HepG2 (cell line): ENCODE measurements around the gene ZNF618. TPM values are rescaled to one million over a fixed set of nuclear protein-coding genes. Genes with fewer than 3 reads are reported as not detected.

ENCODE experiments used
- DR1 ChIP-seq: sonication (generic); formaldehyde crosslinking; IDR thresholded peaks from 2 replicates; pipeline ENCODE4 v1.8.0; 2021; ENCODE audit warnings: mild to moderate bottlenecking, missing genetic modification reagents, inconsistent platforms
- ETV6 ChIP-seq: sonication (generic); formaldehyde crosslinking; conservative IDR thresholded peaks from 2 replicates; pipeline ENCODE4 v1.4.0; 2020; ENCODE audit warnings: missing genetic modification reagents
- HOMEZ ChIP-seq: IDR thresholded peaks from 2 replicates; pipeline ENCODE4 v1.6.1; 2016; ENCODE audit warnings: low read depth
- MTA3 ChIP-seq: sonication (generic); formaldehyde crosslinking; IDR thresholded peaks from 2 replicates; pipeline ENCODE4 v1.4.0; 2020; ENCODE audit warnings: missing genetic modification reagents
- PITX1 ChIP-seq: sonication (generic); formaldehyde crosslinking; IDR thresholded peaks from 2 replicates; pipeline ENCODE4 v1.5.1; 2020; ENCODE audit warnings: mild to moderate bottlenecking, missing genetic modification reagents
- PRDM15 ChIP-seq: sonication (generic); formaldehyde crosslinking; IDR thresholded peaks from 2 replicates; pipeline ENCODE4 v1.4.0; 2020; ENCODE audit warnings: missing genetic modification reagents
- RNF2 ChIP-seq: fragments of 450-650 bp; conservative IDR thresholded peaks from 2 replicates; pipeline ENCODE4 v1.6.1; 2016; ENCODE audit warnings: low read depth
- SKI ChIP-seq: fragments of 450-650 bp; IDR thresholded peaks from one replicate; pipeline ENCODE4 v1.6.1; 2018; ENCODE audit warnings: mild to moderate bottlenecking; ENCODE audit not compliant: partially characterized antibody
- SMAD1 ChIP-seq: sonication (generic); formaldehyde crosslinking; IDR thresholded peaks from 2 replicates; pipeline ENCODE4 v1.4.0; 2020; ENCODE audit warnings: missing genetic modification reagents, low read depth, mild to moderate bottlenecking, borderline replicate concordance
- SRSF9 ChIP-seq: fragments of 200-400 bp; formaldehyde crosslinking; IDR thresholded peaks from 2 replicates; pipeline ENCODE4 v1.6.1; 2018; ENCODE audit warnings: borderline replicate concordance, mild to moderate bottlenecking, low read depth, low read length; ENCODE audit not compliant: insufficient read depth, poor library complexity, severe bottlenecking
- SUZ12 ChIP-seq: fragments of 150-350 bp; IDR thresholded peaks from 2 replicates; pipeline ENCODE4 v1.6.1; 2014; ENCODE audit warnings: low read depth, low read length
- U2AF1 ChIP-seq: fragments of 200-400 bp; formaldehyde crosslinking; optimal IDR thresholded peaks from 2 replicates; pipeline ENCODE3; 2017; ENCODE audit warnings: mild to moderate bottlenecking, low read depth, low read length
- ZBTB3 ChIP-seq: sonication (generic); formaldehyde crosslinking; IDR thresholded peaks from 2 replicates; pipeline ENCODE4 v1.4.0; 2020; ENCODE audit warnings: low read depth, mild to moderate bottlenecking, moderate library complexity, missing genetic modification reagents, borderline replicate concordance
- ZNF33A ChIP-seq: sonication (generic); formaldehyde crosslinking; IDR thresholded peaks from 2 replicates; pipeline ENCODE4 v1.5.1; 2020; ENCODE audit warnings: missing genetic modification reagents, mild to moderate bottlenecking, moderate library complexity, borderline replicate concordance
- ZNF34 ChIP-seq: sonication (generic); formaldehyde crosslinking; IDR thresholded peaks from 2 replicates; pipeline ENCODE4 v1.4.0; 2020; ENCODE audit warnings: mild to moderate bottlenecking, missing genetic modification reagents, borderline replicate concordance
- ZNF350 ChIP-seq: sonication (generic); formaldehyde crosslinking; IDR thresholded peaks from 2 replicates; pipeline ENCODE4 v1.4.0; 2020; ENCODE audit warnings: mild to moderate bottlenecking, low read depth, missing genetic modification reagents, borderline replicate concordance
- ZNF710 ChIP-seq: sonication (generic); formaldehyde crosslinking; IDR thresholded peaks from 2 replicates; pipeline ENCODE4 v1.5.0; 2020; ENCODE audit warnings: mild to moderate bottlenecking, missing genetic modification reagents, borderline replicate concordance
- ZNF879 ChIP-seq: sonication (generic); formaldehyde crosslinking; IDR thresholded peaks from 2 replicates; pipeline ENCODE4 v1.8.1; 2023; ENCODE audit warnings: missing genetic modification reagents
- polyA plus RNA-seq, 8 experiments: library from polyadenylated mRNA; depleted of rRNA in 3 of 8; stranded (reverse) in 7 of 8; unstranded in 1 of 8; fragments of >200 nt; fragmentation: Illumina TruSeq in 4 of 8; extraction: Trizol in 4 of 8; gene quantifications; 2 replicates each; pipeline versions ENCODE4 v1.2.1 to v1.2.3, GENCODE V29; 2011 to 2016; ENCODE audit warnings: low read depth in 4 of 8, missing spikeins in 1 of 8, mixed read lengths in 1 of 8; ENCODE audit not compliant: insufficient read depth in 1 of 8
- total RNA-seq, 5 experiments: library from RNA; depleted of rRNA; stranded (reverse); fragments of >200 nt; fragmentation: Illumina TruSeq; extraction: Trizol; gene quantifications; 2 replicates each; pipeline ENCODE4 v1.2.3, GENCODE V29; 2016; ENCODE audit warnings: low read depth in 1 of 5
- TF ChIP-seq, protein P1 (sequence below): sonication (generic); formaldehyde crosslinking; IDR thresholded peaks from 2 replicates; pipeline ENCODE4 v1.4.0; 2020; ENCODE audit warnings: missing genetic modification reagents, borderline replicate concordance

The ZNF618 gene
- total and polyA plus RNA-seq, 2 of the 13 experiments (the other 11 are each of a cell fraction or from before 2014, with no cell fraction given), result 0.07 TPM

GRCh38 chr9:114078021-114078780 lies 202.1 kb downstream of the ZNF618 start, which contains the start of gene AMBP (continued):
- TF ChIP-seq ZNF710 (CRISPR knock-in tag) (peak; percentile 94; the same call in 1 of the 2 replicates), ZBTB3 (CRISPR knock-in tag) (peak; percentile 89; the same call in 1 of the 2 replicates), ZNF350 (CRISPR knock-in tag) (peak; percentile 97), SMAD1 (CRISPR knock-in tag) (peak; percentile 87; the same call in 1 of the 2 replicates), SKI (peak; percentile 94), DR1 (peak; percentile 92), ETV6 (CRISPR knock-in tag) (peak; percentile 75; the same call in 1 of the 2 replicates), SUZ12 (no peak), MTA3 (CRISPR knock-in tag) (no peak), PITX1 (CRISPR knock-in tag) (peak; percentile 89), RNF2 (no peak), ZNF34 (0 out of 2 replicates have a peak, but pooled peaks have one; percentile 72), SRSF9 (no peak), ZNF33A (CRISPR knock-in tag) (peak; percentile 95; the same call in 1 of the 2 replicates), U2AF1 (peak; percentile 80), PRDM15 (CRISPR knock-in tag) (no peak), HOMEZ (0 out of 2 replicates have a peak, but pooled peaks have one; percentile 25), ZNF879 (no peak)
- TF ChIP-seq, protein P1, sequence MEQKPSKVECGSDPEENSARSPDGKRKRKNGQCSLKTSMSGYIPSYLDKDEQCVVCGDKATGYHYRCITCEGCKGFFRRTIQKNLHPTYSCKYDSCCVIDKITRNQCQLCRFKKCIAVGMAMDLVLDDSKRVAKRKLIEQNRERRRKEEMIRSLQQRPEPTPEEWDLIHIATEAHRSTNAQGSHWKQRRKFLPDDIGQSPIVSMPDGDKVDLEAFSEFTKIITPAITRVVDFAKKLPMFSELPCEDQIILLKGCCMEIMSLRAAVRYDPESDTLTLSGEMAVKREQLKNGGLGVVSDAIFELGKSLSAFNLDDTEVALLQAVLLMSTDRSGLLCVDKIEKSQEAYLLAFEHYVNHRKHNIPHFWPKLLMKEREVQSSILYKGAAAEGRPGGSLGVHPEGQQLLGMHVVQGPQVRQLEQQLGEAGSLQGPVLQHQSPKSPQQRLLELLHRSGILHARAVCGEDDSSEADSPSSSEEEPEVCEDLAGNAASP (CRISPR knock-in tag), result peak; percentile 98
